Tibial nerve (tissue), 4 donors: ENCODE measurements around the gene MYL12A. TPM values are rescaled to one million over a fixed set of nuclear protein-coding genes. Genes with fewer than 3 reads are reported as not detected.
"Not testable (repeated sequence)": the region's sequence is repeated elsewhere in the genome, so short reads cannot be mapped to it uniquely, and the experiment has no call there.

ENCODE experiments used
- DNase-seq, 2 donors: peaks; one replicate each; pipeline ENCODE4 v3.0.0-alpha.2; 2019; ENCODE audit warnings: low spot score in 2 of 2
- H3K27ac ChIP-seq, 4 donors: fragments of 200-600 bp; sonication (generic) in 3 of 4; one replicate each; pipeline ENCODE4 v1.5.1; 2017 to 2019; ENCODE audit warnings: mild to moderate bottlenecking in 1 of 4
- H3K27me3 ChIP-seq, 2 donors: fragments of 200-600 bp; sonication (generic) in 1 of 2; one replicate each; pipeline versions ENCODE4 v1.5.1 to v1.6.0; 2017 to 2019
- H3K36me3 ChIP-seq, 3 donors: fragments of 200-600 bp; sonication (generic); one replicate each; pipeline ENCODE4 v1.5.1; 2018 to 2019
- H3K4me1 ChIP-seq, 4 donors: fragments of 200-600 bp; sonication (generic) in 3 of 4; one replicate each; pipeline ENCODE4 v1.5.1; 2017 to 2019
- H3K4me3 ChIP-seq, 4 donors: fragments of 200-600 bp; sonication (generic) in 3 of 4; one replicate each; pipeline ENCODE4 v1.5.1; 2017 to 2019; ENCODE audit warnings: mild to moderate bottlenecking in 1 of 4, moderate library complexity in 1 of 4
- H3K9me3 ChIP-seq, 4 donors: fragments of 200-600 bp; sonication (generic) in 3 of 4; one replicate each; pipeline ENCODE4 v1.5.1; 2017 to 2019
- EP300 ChIP-seq, 2 donors: sonication (generic); formaldehyde crosslinking; IDR thresholded peaks; one replicate each; pipeline ENCODE4 v1.6.1; 2017; ENCODE audit warnings: antibody characterized with exemption in 2 of 2, mild to moderate bottlenecking in 1 of 2
- POLR2A ChIP-seq, 2 donors: fragments of 450-650 bp; IDR thresholded peaks; one replicate each; pipeline ENCODE4 v1.6.1; 2017; ENCODE audit warnings: antibody characterized with exemption in 2 of 2, mild to moderate bottlenecking in 2 of 2, moderate library complexity in 2 of 2
- WGBS, 2 donors: methylation state at CpG; one replicate each; pipeline ENCODE4 v1.1.5; 2018; 5-methylcytosine and 5-hydroxymethylcytosine counted together
- total RNA-seq, 4 donors: library from RNA; depleted of rRNA; stranded (reverse); fragments of >200 nt; gene quantifications; one replicate each; pipeline ENCODE4 v1.1.0, GENCODE V29; 2016
- TF ChIP-seq, protein P1 (sequence below), 5 experiments: fragments of 200-600 bp in 3 of 5; fragments of 450-650 bp in 2 of 5; sonication (generic) in 3 of 5; IDR thresholded peaks; one replicate each; pipeline ENCODE4 v1.5.1; 2016 to 2019; ENCODE audit warnings: antibody characterized with exemption in 5 of 5, mild to moderate bottlenecking in 3 of 5, moderate library complexity in 2 of 5

Gene MYL12A
- total RNA-seq, result 100 to 1,000 TPM; 387 to 515 (median 415) TPM

DNA sequence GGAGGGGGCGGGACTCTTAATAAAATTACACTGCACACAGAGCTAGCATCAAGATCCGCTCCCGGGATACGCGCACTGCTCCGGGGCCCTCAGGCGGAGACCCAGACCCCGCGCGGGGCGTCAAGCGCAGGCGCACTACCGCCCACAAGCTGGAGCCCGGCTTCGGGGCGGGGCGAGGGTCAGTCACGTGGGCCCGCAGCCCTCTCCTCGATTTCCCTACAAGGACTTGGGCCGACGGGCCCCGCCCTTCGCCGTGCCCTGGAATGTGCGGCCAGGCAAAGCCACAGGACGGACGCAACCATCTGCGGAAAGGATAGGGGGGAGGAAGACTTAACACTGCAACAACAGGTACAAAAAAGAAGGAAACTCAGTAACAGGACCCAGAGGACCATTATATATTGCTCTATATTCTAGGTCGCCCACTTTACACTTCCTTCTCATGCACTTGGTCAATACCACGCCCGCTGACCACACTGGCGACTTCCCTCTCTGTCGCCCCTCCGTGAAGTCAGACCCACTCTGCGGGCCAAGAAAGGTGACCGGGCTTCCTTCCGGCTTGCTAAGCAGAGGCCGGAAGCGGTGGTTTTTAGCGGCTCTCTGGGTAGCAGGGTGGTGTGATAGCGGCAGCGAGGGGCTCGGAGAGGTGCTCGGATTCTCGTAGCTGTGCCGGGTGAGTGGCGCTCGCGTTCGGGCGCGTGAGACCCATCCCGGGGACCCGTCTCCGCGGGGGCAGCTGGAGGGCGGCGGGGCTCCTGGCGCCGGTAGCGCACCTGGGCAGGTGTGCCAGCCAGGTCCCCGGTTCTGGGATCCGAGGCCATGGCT is at the start of gene MYL12A:
TSS of gene MYL12A (plus strand) at position 562 of the 822 bp plus-strand sequence. CDS start 5,447 bp downstream, outside the sequence.
- no peaks in the 10 kb centered on the region for H3K27me3 ChIP-seq

DNA sequence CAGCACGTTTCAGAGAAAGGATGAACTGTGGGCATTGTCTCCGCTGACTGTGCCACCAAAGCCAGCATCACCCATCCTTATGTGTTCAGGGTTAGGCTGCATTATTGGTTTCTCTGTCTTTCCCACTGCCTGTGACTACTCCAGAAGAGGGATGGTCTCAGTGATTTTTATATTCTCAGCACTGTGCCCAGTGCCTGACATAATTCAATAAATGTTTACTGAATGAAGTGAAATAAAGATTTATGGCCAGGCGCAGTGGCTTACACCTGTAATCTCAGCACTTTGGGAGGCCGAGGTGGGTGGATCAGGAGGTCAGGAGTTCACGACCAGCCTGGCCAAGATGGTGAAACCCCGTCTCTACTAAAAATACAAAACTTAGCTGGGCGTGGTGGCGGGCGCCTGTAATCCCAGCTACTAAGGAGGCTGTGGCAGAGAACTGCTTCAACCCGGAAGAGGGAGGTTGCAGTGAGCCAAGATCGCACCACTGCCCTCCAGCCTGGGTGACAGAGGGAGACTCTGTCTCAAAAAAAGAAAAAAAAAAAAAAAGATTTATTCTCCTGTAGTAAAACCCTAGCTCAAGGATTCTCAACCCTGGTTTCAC is 49.2 kb upstream of the MYL12A start:
- H3K4me3 ChIP-seq, DNase-seq, H3K4me1 ChIP-seq, H3K36me3 ChIP-seq, H3K27me3 ChIP-seq, H3K27ac ChIP-seq: not testable (repeated sequence)
- peaks cover 0 to 17% (median 4%) of the 10 kb centered on the region in 4 donors for H3K9me3 ChIP-seq
- WGBS, 2 donors, result 85 to 87% methylated on average over 11 of the region's 11 CpGs

More for the DNA sequence above, at the start of gene MYL12A:
- Histone ChIP-seq H3K9me3 (no peaks in the 10 kb centered on the region), H3K36me3 (peaks cover 0 to 5% (median 0%) of the 10 kb centered on the region in 3 donors), H3K4me1 (peaks cover 0 to 61% (median 27%) of the 10 kb centered on the region in 4 donors), H3K27ac (peak within 1 kb of the TSS; percentile 92 to 100 (median 98)), H3K4me3 (peak within 1 kb of the TSS; percentile 73 to 100 (median 89))
- WGBS, 2 donors, result 1% methylated on average over 48 to 60 of the region's 65 CpGs
- peak; percentile 92 to 93 for DNase-seq
- TF ChIP-seq POLR2A (IDR thresholded peaks at IDR 0.05) (peak; percentile 80 to 89), EP300 (IDR thresholded peaks at IDR 0.05) (peak; percentile 69 to 92)
- TF ChIP-seq, protein P1, sequence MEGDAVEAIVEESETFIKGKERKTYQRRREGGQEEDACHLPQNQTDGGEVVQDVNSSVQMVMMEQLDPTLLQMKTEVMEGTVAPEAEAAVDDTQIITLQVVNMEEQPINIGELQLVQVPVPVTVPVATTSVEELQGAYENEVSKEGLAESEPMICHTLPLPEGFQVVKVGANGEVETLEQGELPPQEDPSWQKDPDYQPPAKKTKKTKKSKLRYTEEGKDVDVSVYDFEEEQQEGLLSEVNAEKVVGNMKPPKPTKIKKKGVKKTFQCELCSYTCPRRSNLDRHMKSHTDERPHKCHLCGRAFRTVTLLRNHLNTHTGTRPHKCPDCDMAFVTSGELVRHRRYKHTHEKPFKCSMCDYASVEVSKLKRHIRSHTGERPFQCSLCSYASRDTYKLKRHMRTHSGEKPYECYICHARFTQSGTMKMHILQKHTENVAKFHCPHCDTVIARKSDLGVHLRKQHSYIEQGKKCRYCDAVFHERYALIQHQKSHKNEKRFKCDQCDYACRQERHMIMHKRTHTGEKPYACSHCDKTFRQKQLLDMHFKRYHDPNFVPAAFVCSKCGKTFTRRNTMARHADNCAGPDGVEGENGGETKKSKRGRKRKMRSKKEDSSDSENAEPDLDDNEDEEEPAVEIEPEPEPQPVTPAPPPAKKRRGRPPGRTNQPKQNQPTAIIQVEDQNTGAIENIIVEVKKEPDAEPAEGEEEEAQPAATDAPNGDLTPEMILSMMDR (IDR thresholded peaks at IDR 0.05), result peak in 2 of 5 experiments; percentile 9 to 43

DNA sequence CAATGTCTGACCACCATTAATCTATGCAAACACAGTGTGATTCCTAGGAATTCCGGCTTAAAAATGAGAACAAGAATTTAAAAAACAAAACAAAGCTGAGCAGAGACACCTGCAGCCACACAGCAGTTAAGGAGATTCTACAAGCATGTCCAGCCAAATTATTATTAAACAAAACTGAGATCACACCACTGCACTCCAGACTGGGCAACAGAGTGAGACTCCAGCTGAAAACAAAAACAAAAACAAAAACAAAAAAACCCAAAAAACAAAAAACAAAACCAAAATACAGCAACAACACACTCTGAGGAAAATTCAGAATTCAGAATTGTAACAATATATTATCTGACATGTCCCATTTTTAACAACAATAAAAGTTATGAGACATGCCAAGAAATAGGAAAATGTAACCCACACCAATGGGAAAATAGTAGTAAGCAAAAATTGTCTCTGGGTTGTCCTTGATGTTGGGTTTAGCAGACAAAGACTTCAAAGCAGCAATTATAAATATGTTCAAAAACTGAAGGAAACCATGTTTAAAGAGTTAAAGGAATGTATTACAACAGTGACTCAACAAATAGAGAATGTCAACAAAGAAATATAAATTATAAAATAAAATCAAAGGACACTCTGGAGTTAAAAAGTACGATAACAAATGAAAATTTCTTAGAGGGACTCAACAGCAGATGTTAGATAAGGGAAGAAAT is 47.5 kb upstream of the MYL12A start:
- Histone ChIP-seq H3K27me3 (no peaks in the 10 kb centered on the region), H3K4me1 (no peaks in the 10 kb centered on the region), H3K36me3 (peaks cover 0 to 4% (median 0%) of the 10 kb centered on the region in 3 donors), H3K27ac (no peak overlapping the region), H3K9me3 (peaks cover 0 to 29% (median 4%) of the 10 kb centered on the region in 4 donors), H3K4me3 (no peak overlapping the region)
- DNase-seq, result no peak
- TF ChIP-seq EP300 (IDR thresholded peaks at IDR 0.05) (no peak), POLR2A (IDR thresholded peaks at IDR 0.05) (no peak)
- TF ChIP-seq, protein P1 (IDR thresholded peaks at IDR 0.05), result no peak
- WGBS, 2 donors, result 86% methylated on average over 2 of the region's 2 CpGs

DNA sequence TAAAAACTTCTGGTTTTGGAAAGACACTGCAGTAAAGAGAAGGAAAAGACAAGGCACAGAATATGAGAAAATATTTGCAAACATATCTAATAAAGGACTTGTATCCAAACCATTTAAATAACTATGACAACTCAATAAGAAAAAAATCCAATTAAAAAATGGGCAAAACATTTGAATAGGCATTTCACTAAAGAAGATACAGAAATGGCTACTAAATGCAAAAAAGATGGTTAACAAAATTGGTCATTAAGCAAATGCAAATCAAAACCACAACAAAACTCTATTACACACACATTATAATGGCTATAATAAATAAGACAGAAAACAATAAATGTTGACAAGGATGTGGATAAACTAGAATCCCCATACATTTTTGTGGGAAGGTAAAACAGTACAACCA is 42.4 kb upstream of the MYL12A start:
- Histone ChIP-seq H3K27ac (no peak overlapping the region), H3K9me3 (peaks cover 0 to 42% (median 4%) of the 10 kb centered on the region in 4 donors), H3K36me3 (peaks cover 0 to 17% (median 0%) of the 10 kb centered on the region in 3 donors), H3K27me3 (no peaks in the 10 kb centered on the region), H3K4me3 (no peak overlapping the region), H3K4me1 (no peaks in the 10 kb centered on the region)
- no peak for DNase-seq
- TF ChIP-seq EP300 (IDR thresholded peaks at IDR 0.05) (no peak), POLR2A (IDR thresholded peaks at IDR 0.05) (no peak)
- TF ChIP-seq, protein P1 (IDR thresholded peaks at IDR 0.05), result no peak

DNA sequence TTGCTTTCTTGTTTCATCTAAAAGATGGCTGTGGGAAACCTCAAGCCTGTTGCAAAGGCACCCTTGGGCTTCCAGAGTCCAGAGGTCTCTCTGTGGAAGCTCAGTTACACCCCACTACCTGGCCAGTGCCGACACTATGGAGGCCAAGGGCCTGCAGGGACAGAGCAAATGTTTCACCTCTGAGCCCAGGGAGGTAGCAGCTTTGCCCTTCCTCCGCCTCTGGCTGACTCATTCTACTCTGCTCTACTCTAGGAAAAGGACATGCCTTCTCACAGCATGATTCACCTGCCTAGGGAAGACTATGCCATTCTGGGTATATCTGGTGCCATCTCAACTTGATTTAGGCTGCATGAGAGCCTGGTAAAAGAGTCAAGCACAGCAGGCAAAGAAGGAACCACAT is 40.0 kb upstream of the MYL12A start:
- Histone ChIP-seq H3K27me3 (no peaks in the 10 kb centered on the region), H3K27ac (no peak overlapping the region), H3K36me3 (peaks cover 0 to 12% (median 0%) of the 10 kb centered on the region in 3 donors), H3K4me1 (peaks cover 0 to 15% (median 8%) of the 10 kb centered on the region in 4 donors), H3K4me3 (no peak overlapping the region), H3K9me3 (peaks cover 0 to 33% (median 2%) of the 10 kb centered on the region in 4 donors)
- TF ChIP-seq POLR2A (IDR thresholded peaks at IDR 0.05) (no peak), EP300 (IDR thresholded peaks at IDR 0.05) (no peak)
- TF ChIP-seq, protein P1 (IDR thresholded peaks at IDR 0.05), result no peak
- DNase-seq, result no peak
- WGBS, 2 donors, result 80 to 93% methylated on average over 2 of the region's 2 CpGs
